Tibial nerve (tissue), 4 donors: ENCODE data around the gene GAB1. TPM values are rescaled to one million over a fixed set of nuclear protein-coding genes. Genes with fewer than 3 reads are reported as not detected.
A peak's percentile ranks its signal among the peaks of the same experiment; 100 is the strongest.

Experiments
- DNase-seq, 2 donors: peaks; one replicate each; pipeline ENCODE4 v3.0.0-alpha.2; 2019; ENCODE audit warnings: low spot score in 2 of 2
- H3K27ac ChIP-seq, 4 donors: fragments of 200-600 bp; sonication (generic) in 3 of 4; one replicate each; pipeline ENCODE4 v1.5.1; 2017 to 2019; ENCODE audit warnings: mild to moderate bottlenecking in 1 of 4
- H3K27me3 ChIP-seq, 2 donors: fragments of 200-600 bp; sonication (generic) in 1 of 2; one replicate each; pipeline versions ENCODE4 v1.5.1 to v1.6.0; 2017 to 2019
- H3K36me3 ChIP-seq, 3 donors: fragments of 200-600 bp; sonication (generic); one replicate each; pipeline ENCODE4 v1.5.1; 2018 to 2019
- H3K4me1 ChIP-seq, 4 donors: fragments of 200-600 bp; sonication (generic) in 3 of 4; one replicate each; pipeline ENCODE4 v1.5.1; 2017 to 2019
- H3K4me3 ChIP-seq, 4 donors: fragments of 200-600 bp; sonication (generic) in 3 of 4; one replicate each; pipeline ENCODE4 v1.5.1; 2017 to 2019; ENCODE audit warnings: mild to moderate bottlenecking in 1 of 4, moderate library complexity in 1 of 4
- H3K9me3 ChIP-seq, 4 donors: fragments of 200-600 bp; sonication (generic) in 3 of 4; one replicate each; pipeline ENCODE4 v1.5.1; 2017 to 2019
- CTCF ChIP-seq, 5 experiments: fragments of 200-600 bp in 3 of 5; fragments of 450-650 bp in 2 of 5; sonication (generic) in 3 of 5; IDR thresholded peaks; one replicate each; pipeline ENCODE4 v1.5.1; 2016 to 2019; ENCODE audit warnings: antibody characterized with exemption in 5 of 5, mild to moderate bottlenecking in 3 of 5, moderate library complexity in 2 of 5
- EP300 ChIP-seq, 2 donors: sonication (generic); formaldehyde crosslinking; IDR thresholded peaks; one replicate each; pipeline ENCODE4 v1.6.1; 2017; ENCODE audit warnings: antibody characterized with exemption in 2 of 2, mild to moderate bottlenecking in 1 of 2
- POLR2A ChIP-seq, 2 donors: fragments of 450-650 bp; IDR thresholded peaks; one replicate each; pipeline ENCODE4 v1.6.1; 2017; ENCODE audit warnings: antibody characterized with exemption in 2 of 2, mild to moderate bottlenecking in 2 of 2, moderate library complexity in 2 of 2
- WGBS, 2 donors: methylation state at CpG; one replicate each; pipeline ENCODE4 v1.1.5; 2018; 5-methylcytosine and 5-hydroxymethylcytosine counted together
- total RNA-seq, 4 donors: library from RNA; depleted of rRNA; stranded (reverse); fragments of >200 nt; gene quantifications; one replicate each; pipeline ENCODE4 v1.1.0, GENCODE V29; 2016

The GAB1 gene
- total RNA-seq, 4 donors from 2014 or later = 50.7 to 123 (median 81.4) TPM

- peak in 1 of 2 donors; percentile 50 for DNase-seq
- TF ChIP-seq POLR2A (IDR thresholded peaks at IDR 0.05) = no peak
- TF ChIP-seq CTCF (IDR thresholded peaks at IDR 0.05) = peak; percentile 49 to 85 (median 56)
- no peaks in the 10 kb centered on the region for H3K9me3 ChIP-seq
- H3K36me3 ChIP-seq = no peaks in the 10 kb centered on the region
- H3K4me1 ChIP-seq = peaks cover 0 to 46% (median 0%) of the 10 kb centered on the region in 4 donors
- H3K4me3 ChIP-seq = no peak overlapping the region
- no peaks in the 10 kb centered on the region for H3K27me3 ChIP-seq
- 0 to 2% methylated on average over 1 of the region's 1 CpG for WGBS, 2 donors
- H3K27ac ChIP-seq = peak overlapping the region in 1 of 4 donors; percentile 63
Observed at GRCh38 chr4:143482840-143483239, 146.2 kb downstream of the GAB1 start.

GRCh38 chr4:143486314-143486713 is 149.6 kb downstream of the GAB1 start:
- H3K36me3 ChIP-seq = no peaks in the 10 kb centered on the region
- H3K4me1 ChIP-seq = peaks cover 0 to 27% (median 0%) of the 10 kb centered on the region in 4 donors
- no peak overlapping the region for H3K27ac ChIP-seq
- no peak for DNase-seq
- H3K4me3 ChIP-seq = no peak overlapping the region
- H3K27me3 ChIP-seq = no peaks in the 10 kb centered on the region
- TF ChIP-seq POLR2A (IDR thresholded peaks at IDR 0.05) (no peak), CTCF (IDR thresholded peaks at IDR 0.05) (no peak), EP300 (IDR thresholded peaks at IDR 0.05) (no peak)
- 92 to 93% methylated on average over 1 of the region's 1 CpG for WGBS, 2 donors
- no peaks in the 10 kb centered on the region for H3K9me3 ChIP-seq

GRCh38 chr4:143488687-143489086 is 152.0 kb downstream of the GAB1 start:
- no peak for DNase-seq
- TF ChIP-seq POLR2A (IDR thresholded peaks at IDR 0.05) (no peak), CTCF (IDR thresholded peaks at IDR 0.05) (no peak), EP300 (IDR thresholded peaks at IDR 0.05) (no peak)
- Histone ChIP-seq H3K27ac (no peak overlapping the region), H3K9me3 (no peaks in the 10 kb centered on the region), H3K27me3 (no peaks in the 10 kb centered on the region), H3K4me3 (no peak overlapping the region), H3K36me3 (no peaks in the 10 kb centered on the region), H3K4me1 (peaks cover 0 to 11% (median 0%) of the 10 kb centered on the region in 4 donors)
- 100% methylated on average over 1 to 3 of the region's 3 CpGs for WGBS, 2 donors

- Histone ChIP-seq H3K27me3 (no peaks in the 10 kb centered on the region), H3K4me3 (no peak overlapping the region), H3K4me1 (peaks cover 0 to 11% (median 0%) of the 10 kb centered on the region in 4 donors), H3K36me3 (no peaks in the 10 kb centered on the region), H3K27ac (no peak overlapping the region), H3K9me3 (no peaks in the 10 kb centered on the region)
- WGBS, 2 donors = 92 to 95% methylated on average over 2 of the region's 2 CpGs
- no peak for DNase-seq
- no peak for TF ChIP-seq CTCF (IDR thresholded peaks at IDR 0.05)
- TF ChIP-seq EP300 (IDR thresholded peaks at IDR 0.05) = no peak
- TF ChIP-seq POLR2A (IDR thresholded peaks at IDR 0.05) = no peak
Observed at GRCh38 chr4:143489106-143489505, 152.4 kb downstream of the GAB1 start.

- Histone ChIP-seq H3K27ac (no peak overlapping the region), H3K4me1 (no peaks in the 10 kb centered on the region), H3K9me3 (no peaks in the 10 kb centered on the region), H3K36me3 (no peaks in the 10 kb centered on the region), H3K27me3 (no peaks in the 10 kb centered on the region), H3K4me3 (no peak overlapping the region)
- 81 to 84% methylated on average over 8 of the region's 8 CpGs for WGBS, 2 donors
- no peak for TF ChIP-seq EP300 (IDR thresholded peaks at IDR 0.05)
- TF ChIP-seq CTCF (IDR thresholded peaks at IDR 0.05) = no peak
- no peak for TF ChIP-seq POLR2A (IDR thresholded peaks at IDR 0.05)
- no peak for DNase-seq
Observed at GRCh38 chr4:143498021-143498420, 161.3 kb downstream of the GAB1 start.
